Measurements from ENCODE around the gene RASL10B.

The RASL10B gene

DNA sequence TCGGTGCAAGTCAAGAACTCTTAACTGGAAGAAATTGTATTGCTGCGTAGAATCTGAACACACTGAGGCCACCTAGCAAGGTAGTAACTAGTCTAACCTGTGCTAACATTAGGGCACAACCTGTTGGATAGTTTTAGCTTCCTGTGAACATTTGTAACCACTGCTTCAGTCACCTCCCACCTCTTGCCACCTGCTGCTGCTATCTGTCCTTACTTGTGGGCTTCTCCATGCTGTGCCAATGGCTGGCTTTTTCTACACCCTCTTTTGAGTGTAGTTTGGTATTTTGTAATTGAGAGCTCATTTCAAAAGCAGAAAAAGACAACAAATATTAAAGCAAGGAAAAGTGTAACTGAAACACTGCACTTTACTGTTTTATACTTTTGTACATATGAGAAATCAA is 7.7 kb upstream of the RASL10B start:
- DNase-seq, result no peak

DNA sequence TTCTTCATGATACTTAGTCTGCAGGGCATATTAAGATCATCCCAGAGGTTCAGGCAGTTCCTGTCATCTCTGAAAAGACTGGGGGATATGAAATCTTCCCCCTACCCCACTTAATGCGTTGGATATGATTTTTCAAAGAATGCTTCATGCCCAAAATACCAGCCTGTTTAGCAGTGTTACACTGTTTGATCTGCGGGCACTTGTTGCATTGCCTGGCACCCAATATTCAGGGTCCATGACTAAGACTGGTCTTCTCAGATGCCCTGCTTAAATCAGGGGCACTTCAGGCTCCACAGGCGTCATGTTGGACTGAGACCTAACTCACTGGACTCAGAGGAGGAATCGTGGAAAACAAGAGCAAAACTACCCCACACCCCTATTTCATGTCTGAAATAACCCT is 6.4 kb upstream of the RASL10B start:
- no peak for DNase-seq

DNA sequence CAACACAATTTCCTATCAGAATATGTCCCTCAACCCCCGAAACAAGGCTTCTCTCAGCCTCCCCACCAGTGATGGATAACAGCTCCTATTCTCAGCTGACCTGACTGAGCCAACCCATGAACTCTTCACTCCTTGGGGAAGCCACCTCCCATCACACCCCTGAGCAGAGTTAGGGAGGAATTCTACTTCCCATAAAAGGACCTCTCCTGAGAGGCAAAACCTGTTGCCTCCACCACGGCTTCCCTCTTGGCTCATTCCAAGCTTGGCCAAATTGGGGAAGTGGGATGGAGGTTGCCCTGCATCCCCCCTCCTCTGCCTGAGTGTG is 5.7 kb upstream of the RASL10B start:
- DNase-seq, result no peak

DNA sequence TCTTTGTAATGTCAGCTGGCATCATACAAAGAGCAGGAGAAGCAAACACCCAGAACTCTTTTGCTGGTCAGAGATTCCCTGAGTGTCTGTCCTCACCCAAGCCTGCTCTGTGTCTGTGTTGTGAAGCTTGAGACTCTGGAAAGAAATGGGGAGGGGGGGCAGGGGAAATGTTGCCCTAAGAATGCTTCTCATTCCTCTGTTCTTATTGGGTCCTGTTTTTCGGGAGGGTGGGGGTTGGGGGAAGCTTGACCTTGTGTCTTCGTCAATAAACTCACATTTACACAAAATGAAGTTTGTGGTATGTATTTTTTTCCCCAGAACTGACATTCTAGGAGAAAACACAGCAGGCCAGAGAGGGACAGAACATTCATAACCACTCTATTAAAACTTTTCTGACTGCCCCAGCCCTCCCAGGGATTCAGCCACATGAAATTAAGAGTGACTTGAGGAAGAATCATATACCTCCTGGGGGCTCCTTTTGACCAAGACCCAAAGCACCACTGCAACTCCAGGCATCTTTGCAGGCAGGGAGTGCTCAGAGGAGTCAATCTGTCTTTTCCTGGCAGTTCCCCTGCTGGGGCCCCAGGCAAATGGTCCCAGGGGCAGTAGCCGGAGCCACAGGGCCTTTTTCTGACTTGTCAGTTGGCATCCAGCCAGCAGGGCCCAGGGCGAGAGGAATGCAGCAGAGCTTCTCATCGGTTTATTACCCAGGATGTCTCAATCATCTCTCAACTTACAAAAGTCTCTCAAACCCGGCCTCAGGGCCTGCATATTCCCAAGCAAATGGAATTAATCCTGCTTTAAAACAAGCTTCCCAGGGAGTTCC is 5.1 kb upstream of the RASL10B start:
- no peak for DNase-seq

DNA sequence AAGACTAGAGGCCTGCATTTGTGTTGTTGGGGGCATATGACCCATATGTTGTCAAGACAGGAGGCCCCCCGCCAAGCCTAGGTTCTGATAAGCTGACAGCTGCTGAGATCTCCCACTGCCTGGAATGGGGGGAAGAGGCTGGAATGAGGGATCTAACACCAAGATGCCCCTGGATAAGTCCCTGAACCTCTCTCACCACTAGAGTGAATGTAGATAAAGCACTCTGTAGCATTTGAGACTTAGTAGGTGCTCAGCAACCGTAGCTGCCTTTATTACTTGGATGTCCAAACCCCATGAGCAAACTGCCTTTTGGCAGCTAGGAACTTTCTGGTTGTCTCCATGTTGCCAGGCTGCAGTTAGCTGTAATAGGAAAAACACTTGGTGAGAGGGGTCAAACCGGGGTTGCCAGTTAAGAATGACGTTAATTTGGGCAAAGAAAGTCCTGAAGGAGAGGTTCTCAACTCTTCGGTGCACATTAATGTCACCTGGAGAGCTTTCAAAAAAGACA is 4.4 kb upstream of the RASL10B start:
- no peak for DNase-seq

DNA sequence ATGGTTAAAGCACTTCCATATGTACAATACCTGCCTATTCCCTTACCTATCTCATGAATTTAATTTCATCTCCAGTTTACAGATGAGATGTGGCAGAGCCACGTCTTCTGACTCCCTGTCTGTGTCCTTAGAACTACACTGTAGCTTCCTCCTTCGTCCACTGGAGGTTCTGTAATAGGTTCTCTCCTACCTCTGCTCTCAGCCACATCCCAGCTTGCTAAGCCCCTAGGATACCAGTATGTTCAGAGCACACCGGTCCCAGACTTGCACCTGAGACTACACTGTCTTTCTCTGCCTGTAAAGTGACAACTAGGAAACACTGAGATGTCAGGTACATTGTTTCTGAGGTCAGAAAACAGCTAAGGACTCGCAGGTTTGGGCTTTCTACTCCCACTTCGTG is 3.8 kb upstream of the RASL10B start:
- DNase-seq, result no peak

DNA sequence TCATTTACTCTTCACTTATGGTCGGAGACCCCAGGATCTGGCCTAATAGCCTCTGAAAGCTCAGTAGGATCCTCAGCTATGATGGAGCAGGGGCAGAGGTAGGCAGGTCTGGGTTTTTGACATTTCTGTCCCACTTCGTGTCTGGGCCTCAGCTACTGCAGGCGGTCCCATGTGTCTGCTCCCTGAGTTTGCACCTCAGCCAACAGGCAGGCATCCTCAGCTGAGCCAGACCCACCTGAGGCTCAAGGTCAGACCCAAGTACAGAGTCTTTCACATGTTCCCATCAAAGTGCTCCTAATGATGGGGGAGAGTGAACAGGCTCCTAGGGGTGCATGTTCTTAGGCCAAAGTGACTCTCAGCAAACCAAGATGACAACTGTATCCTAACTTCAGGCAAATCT is 2.9 kb upstream of the RASL10B start:
- no peak for DNase-seq

DNA sequence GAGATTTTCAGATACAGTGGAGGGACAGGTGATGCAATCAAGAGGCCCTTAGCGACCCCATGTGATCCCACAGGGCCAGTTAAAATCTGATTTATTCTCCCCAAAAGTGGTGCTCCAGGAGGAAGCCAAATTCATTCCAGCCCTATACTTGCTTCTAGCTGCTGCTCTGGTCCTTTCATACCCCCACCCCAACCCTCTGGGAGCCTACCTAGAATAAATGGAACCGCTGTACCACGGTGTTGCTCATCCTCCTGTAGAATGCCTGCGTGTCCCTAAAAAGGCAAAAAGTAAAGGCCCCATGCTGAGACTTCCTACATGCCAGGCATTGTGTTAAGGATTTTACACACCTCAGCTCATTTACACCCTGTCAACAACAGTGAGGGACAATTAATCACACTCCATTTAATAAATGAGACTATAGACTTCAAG is 2.0 kb upstream of the RASL10B start:
- DNase-seq, result no peak

DNA sequence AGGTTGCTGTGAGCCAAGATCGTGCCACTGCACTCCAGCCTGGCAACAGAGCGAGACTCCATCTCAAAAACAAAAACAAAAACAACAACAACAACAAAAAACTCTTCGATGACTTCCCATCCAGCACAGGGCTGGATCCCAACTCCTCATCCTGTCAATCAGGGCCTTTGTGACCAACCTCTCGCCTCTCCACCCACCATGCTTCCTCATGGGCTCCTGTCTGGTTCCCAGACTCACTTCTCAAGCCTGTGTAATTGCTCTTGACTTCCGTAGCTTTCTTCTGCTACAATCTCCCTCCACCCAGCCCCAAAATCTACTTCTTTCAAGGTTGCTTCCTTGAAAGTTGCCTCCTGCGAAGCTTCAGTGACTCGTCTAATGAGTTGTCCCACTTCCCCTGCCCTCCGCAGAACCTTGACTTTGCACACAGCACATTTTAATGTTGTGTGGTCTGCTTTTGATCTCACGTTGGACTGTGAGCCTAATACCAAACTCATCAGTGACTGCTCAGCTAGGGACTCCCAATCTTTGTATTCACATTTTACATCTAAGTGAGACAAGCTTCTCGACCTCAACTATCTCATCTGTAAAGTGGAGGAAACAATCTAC is 936 bp upstream of the RASL10B start:
- DNase-seq, result no peak

DNA sequence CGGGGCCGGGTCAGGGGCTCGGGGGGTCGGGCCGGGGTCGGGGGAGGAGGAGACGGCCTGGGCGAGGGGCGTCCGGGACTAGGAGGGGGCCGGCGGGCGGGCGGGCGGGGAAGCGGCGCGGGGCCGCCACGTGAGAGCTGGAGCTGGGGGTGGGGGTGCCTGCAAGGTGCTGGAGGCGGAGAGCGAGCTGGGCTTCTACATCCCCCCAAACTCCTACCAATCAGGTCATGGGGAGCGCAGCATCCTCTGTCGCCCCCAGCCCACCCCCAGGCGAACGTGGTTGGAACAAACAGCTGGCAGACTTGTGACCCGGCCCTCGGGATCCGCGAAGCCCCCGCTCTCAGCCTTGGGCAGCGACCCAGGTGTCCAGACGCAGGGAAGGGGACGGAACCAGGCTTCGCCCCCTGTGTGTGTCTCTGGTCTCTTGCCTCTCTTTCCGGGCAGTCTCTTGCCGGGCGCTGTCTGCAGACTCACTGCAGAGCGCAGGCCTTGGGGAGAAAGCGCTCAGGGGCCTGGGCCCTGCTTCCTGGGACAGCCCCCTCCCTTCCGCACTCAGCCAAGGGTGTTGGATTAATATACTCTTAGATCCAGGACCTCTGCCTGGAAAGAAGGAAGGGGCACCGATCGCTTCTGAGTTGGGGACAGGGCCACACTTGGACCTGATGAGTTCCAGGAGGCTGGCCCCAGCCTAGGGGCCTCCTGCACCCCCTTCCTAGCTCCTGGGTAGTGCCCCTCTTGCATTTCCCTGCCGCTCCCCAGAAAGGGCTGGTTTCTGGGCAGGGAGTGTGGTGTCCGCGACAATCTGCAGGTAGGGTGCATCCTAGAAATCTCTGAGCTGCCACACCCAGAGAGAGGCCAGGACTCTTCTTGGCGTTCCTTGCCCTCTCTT is 722 bp downstream of the RASL10B start:
- DNase-seq, result peak; percentile 53

DNA sequence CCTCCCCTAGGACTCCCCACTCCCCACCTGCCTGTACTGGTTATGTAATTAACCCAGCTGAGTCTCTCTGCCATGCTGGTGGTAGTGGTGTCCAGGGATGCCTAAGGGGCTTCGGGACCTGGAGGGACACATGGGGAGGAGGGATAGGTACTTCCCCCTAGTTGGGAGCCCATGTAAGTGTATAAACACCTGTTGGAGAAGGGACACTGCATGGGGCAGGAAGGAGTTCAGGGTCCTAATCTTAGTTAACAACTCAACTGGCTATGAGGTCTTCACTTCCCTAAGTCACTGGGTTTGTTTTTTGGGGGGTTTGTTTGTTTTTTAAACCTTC is 1.3 kb downstream of the RASL10B start:
- DNase-seq, result no peak

DNA sequence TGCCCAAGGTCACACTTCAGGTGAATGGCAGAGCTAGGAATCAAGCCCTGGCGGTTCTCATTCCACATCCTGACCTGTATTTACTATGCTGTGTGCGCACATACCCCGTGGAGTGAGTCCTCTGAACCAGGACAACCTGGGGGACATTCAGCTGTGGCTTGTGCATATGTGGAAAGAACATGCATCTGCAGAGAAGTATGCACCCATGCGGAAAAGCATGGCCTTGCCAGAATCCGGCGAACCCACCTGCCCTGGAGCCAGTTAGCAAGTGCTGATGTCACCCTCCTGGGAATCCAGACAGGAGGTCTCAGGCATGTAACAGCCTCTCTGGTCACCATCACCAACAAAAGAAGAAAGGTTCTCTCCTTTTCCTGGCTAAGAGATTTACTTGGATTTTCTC is 1.9 kb downstream of the RASL10B start:
- no peak for DNase-seq

DNA sequence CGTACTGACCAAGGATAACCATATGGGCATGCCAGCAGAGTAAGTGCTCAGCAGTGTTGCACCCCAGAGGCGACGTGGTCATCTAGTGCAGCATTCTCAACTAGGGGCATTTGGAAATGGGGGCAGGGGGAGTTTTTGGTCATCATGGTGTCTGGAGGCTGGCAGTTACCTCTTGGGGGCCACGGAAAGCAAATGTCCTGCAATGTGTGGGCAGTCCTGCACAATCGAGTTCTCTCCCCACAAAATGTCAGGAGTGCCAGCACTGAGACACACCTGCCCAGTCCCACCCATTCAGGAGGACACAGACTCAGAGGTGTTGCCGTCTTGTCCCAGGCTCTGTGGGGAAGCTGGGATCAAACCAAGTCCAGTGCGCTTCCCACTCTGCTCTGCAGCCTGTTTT is 3.0 kb downstream of the RASL10B start:
- DNase-seq, result no peak

DNA sequence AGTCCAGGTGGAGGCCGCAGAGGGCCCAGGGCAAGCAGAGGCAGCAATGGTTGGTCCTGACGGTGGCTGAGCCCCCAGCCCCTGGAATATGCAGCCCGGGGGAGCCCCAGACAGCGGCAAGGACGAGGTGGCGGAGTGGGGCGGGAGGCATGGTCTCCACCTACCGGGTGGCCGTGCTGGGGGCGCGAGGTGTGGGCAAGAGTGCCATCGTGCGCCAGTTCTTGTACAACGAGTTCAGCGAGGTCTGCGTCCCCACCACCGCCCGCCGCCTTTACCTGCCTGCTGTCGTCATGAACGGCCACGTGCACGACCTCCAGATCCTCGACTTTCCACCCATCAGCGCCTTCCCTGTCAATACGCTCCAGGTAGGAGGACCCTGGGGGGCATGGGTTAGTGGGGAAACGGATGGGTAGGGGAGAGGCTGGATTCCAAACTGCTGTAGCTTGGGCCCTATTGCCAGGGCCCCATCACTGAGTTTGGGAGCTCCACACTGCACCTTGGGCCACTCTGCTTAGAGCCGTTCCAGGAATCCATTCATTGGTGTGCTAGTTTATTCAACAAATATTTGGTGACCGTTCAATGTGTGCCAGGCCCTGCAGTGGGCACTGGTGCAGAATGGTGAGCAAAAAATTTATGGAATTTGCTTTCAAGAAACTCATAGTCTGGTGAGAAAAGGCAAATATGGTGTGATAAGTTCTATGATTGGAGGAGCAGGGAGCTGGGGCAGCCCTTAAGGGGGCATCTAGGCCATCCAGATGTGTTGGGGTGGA is 3.8 kb downstream of the RASL10B start:
- no peak for DNase-seq

DNA sequence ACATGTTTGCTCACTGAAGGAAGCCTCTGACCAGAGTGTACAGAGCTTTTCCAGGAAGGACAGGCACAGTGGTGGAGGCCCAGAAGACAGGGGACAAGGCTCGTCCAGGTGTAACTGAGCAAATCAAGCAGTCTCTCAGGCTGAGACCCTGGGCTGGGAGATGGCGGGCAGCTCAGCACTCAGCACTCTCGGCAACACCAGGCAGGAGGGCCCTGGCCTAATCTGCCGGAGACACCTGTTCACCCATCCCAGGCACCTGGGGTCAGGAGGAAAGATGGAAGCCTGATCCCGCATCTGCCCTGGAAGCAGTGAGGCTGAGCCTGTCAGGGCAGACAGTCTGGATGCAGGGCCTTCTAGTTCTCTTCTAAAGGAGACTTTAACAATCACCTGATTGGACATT is 4.8 kb downstream of the RASL10B start:
- DNase-seq, result no peak

DNA sequence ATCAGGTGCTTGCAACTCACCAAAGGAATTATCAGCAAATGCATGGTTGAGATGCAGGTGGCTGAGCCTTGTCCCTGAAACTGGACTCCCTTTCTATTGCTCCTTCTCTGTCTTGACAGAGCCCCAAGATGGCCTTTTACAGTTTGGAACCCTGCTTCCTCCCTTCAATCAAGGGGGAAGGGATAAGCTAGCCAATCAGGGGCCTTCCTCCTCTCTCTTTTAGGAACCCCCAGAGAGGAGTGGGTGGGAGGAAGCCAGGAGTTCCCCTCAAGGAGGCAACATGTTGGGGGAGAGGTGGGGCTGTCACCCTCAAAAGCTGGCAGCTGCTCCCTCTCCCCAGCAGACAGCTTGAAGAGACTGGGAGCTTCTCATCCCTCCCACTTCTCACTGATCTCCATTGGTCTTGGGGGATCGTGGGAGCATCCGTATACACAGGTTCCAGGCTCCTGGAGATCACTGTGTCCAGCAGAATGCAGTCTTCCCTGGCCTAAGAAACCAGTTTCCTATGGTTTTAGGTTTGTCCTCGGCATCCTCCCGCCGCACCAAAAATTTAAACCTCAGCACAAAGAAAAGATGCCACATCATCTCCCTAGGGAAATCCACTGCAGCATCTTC is 7.2 kb downstream of the RASL10B start:
- no peak for DNase-seq

DNA sequence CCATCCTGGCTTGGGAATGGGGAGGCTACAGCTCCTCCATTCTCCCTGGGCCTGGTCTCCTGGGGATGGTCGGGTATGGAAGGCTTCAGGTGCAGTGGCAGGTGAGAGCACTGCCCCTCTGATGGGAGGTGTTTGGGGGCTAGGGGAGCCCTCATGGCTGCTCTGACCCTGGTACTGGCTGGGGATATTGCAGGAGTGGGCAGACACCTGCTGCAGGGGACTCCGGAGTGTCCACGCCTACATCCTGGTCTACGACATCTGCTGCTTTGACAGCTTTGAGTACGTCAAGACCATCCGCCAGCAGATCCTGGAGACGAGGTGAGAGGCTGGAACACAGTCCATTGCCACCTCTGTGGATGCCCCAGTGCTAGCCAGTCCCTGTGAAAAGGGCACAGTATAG is 8.8 kb downstream of the RASL10B start:
- no peak for DNase-seq

DNA sequence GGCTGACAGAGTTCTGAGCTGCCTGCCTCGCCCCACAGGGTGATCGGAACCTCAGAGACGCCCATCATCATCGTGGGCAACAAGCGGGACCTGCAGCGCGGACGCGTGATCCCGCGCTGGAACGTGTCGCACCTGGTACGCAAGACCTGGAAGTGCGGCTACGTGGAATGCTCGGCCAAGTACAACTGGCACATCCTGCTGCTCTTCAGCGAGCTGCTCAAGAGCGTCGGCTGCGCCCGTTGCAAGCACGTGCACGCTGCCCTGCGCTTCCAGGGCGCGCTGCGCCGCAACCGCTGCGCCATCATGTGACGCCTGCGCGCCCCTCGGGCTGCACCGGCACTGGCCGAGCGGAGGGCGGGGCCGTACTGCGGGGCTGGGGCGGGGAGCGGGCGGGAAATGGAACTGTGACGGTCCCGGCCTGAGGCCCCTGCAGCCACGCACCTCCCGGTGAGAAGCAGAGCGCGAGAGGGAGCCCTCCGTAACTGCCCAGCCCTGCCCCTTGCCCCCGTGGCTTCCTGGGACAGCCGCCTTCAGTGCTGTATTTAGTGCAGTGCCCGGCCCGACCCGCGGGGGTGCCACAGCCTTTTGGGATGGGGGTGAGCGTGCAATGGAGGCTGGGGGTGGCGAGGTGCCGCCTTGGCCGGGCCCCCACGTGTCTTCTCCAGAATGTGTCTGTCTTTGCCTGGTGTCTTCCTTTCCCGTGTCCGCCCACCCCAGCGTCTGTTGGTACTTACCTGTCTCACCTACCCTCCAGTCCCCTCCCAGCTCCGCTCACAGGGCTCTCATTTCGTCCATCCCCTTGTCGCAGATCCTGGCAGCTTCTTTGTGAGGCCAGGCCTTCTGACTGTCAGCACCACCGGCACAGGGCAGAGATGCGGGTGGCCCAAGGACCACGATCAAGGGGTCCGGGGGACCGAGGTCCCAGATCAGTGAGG is 9.8 kb downstream of the RASL10B start:
- peak; percentile 63 for DNase-seq

DNA sequence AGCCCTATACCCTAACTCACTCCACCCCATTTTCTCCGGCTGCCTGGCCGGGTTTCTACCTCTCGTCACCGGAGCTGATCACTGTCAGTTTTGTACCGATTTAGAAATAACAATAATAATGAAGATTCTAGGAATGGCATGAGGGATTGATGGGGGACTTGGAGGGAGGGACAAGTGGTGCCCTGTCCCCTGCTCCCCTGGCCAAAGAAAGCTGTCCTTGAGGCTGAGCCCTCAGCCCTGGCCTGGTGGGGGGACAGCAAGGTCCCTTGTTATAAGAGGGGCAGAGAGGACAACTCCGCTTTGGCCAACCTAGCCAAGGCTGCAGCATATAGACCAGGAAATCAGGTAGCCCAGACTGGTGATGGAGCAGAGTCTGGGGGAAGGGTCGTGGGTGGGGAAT is 11.1 kb downstream of the RASL10B start:
- no peak for DNase-seq

DNA sequence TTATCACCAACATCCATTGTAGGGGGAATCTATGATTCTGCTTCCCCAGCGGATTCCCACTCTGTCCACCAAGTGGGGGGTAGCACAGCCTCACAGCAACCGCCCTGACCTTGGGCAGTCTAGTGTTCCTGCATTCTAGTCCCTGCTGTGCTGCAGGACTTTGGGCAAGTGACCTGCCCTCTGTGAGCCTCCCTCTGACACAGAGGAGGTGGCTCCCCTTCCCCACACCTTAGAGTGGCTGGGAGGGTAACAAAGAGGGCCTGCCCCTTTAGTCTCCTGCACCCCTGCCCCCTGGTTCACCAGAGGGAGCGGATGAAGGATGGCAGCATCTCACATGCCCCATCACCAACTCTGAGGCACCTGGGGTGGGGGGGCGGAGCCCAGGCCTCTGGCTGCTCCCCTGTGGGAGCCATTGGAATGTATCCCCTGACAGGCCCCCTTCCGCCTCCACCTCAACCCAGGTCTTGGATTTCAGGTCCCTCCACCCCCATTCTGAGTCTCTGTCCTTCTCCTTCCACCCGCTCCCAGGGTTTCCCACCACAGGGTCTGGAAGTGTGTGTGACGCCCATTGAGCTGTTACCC is 11.5 kb downstream of the RASL10B start:
- DNase-seq, result no peak
